Amygdala (tissue), 56 donors: ENCODE data around the gene COL8A2.

Source experiments
- DNase-seq, 56 donors: peaks; one replicate each; lab custom pipeline; 2025; lab: John Stamatoyannopoulos, UW

COL8A2 gene

GRCh38 chr1:36157973-36158826, 33.2 kb upstream of the COL8A2 start:
- peak in 6 of 56 donors; percentile 20 to 41 (median 24) for DNase-seq

DNA sequence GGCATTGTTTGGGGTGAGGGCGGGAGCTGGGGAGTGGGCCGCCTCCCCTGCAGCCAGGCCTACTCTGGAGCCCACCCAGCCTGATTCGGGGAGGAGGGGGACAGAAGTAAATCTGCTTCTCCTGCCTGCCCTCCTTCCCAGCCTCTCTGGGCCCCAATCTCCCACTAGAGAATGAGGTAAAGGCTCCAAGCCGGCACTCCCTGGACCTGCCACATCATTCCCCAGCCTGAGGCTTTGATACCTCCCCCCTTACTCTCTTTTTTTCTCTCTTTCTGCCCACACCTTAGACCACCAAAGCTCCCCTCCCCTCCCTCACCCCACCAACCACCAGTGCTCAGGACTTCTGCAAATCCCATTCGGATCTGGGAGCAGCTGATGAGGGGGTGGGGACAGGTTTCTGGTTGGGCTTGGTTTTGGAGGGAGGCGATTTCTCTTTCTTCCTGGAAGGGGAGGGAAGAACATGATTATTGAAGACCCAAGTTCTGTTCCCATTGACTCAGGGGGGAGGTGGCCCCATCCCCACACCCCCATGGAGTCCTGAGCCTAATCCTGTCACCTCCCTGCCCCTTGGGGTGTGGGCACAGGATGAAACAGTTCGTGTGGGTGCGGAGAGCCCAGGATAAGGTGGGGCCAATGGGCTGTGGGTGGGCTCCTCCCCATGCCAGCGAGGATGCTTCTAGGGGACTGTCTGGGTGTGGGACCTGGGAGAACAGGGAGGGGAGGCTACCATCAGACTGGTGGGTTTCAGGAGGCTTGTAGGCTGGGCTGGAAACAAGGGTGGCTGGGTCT, 32.3 kb upstream of the COL8A2 start:
- peak in 21 of 56 donors; percentile 32 to 83 (median 56) for DNase-seq

DNA sequence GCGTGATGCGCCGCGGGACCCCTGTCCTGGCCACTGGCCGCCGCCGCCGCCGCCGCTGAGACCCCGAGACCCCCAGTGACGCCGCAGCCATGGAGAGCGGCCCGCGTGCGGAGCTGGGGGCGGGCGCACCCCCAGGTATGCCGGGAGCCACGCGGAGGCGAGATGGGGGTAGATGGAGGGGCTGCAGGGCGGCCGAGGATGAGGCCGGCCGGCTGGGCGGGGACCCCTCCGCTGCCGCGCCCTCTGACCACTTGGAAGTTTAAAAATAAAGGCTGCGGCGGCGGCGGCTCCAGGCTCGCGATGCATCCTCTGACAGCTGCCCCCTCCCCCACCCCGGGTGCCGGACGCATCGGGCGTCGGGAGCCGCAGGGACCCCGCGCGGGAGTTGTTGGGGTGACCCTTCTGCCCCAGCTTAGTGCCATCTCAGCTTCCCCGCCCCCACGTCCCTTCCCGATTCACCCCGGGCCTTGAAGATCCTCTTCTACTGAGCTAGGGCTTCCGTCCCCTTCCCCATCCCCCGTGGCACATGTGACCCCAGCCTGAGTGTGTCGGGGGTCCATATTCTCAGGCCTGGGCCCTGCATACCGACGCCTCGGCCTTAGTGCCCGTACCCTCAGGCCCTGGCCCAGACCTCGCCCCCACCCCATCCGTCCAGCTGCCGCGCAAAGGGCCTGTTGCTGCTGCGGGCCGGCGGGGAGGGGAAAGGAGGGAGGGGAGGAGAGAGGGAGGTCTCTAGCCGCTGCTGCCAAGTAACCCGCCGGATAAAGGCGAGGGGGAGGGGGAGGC, 31.5 kb upstream of the COL8A2 start:
- DNase-seq: peak in 52 of 56 donors; percentile 43 to 89 (median 76)

DNA sequence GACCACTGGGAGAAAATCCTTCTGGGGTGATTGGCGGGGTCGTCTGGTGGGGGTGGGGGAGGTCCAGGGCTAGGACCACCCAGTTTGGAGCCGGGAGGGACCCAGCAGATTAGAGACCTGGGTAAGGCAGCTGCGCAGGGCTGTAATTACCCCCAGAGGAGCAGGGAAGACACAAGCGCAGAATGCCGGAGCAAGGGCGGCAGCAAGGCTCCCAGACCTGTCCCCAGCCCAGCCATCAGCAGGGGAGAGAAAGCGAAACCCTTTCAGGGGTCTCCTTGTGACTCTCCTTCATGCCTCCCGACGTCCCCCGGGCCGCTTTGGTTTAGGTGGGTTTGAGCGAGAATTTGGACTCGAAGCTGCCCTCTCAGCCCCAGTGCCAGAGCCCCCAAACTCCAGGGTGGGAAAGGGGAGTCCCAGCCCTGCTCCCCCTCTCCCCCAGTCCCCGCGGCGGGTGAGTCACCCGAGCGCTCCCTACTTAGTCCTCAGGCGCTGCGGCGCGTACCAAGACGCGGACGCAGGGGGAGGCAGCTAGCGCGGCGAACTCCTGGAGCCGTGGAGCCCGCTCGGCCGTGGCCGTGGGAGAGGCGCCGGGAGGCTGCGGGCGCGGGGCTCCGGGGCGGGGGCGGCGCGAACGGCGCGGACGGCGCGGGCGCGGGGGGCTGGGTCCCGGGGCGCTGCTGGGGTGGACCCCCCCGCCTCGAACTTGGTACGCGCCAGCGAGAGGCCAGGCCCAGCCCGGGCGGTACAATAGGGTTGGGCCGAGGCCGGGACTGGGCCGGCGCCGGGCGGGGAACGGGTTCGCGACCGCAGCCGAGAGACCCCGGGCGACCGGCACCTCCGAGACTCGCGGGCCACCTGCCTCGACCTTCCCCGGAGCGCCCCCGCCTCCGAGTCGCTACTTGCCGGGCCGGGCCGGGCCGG, 30.6 kb upstream of the COL8A2 start, which contains the start of gene MAP7D1:
Gene MAP7D1, plus strand, starts transcription at position 753 of the 921 bp plus-strand sequence. CDS start 258 bp downstream, outside the sequence.
- peak in 54 of 56 donors; percentile 58 to 99 (median 86) for DNase-seq

DNA sequence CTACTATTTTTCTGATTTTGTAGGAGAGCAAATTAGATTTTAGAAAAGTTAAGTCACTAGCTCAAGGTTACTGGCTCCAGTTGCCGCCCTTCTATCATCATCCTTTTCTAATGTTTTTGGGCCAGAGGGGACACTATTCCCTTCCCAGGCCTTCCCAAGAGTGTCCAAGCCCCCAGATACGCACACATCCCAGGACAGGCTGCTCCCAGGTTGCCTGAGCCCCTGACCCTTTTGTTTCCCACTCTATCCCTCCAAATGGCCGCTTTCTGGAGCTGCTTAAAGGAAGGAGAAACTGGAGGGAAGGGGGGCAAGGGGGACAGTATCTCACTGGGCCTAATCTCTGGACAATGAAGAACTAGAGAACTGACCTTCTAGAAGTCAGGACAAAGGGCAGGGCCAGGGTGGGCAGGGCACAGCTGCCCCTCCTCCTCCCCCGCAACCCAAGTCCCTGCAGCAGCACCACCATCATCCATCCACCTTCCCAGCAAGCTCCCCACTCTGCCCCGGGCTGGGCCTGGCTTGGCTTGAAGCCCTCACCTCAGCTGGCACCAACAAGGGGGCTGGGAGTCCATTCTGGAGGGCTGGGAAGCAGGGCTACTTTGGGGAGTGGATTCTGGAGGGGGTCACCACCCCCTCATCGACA, 29.9 kb upstream of the COL8A2 start:
- peak in 4 of 56 donors; percentile 22 to 54 (median 32) for DNase-seq

DNA sequence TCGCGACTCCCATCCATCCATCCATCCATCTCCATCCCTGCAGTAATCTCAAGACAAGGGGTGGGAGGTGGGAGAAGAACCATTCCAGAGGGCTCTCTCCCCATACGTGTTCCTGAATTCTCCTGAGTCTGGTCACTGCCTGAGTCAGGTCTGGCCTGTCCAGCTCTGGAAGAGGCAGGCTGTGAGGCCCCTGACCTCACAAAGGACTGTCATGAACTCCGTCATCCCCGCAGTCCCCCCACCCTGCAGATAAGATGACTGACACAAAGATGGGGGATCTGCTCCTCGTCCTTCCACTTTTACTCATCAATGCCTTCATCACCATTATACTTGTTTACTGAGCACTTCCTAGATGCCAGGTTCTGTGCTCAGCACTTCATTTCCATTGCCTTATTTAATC, 29.3 kb upstream of the COL8A2 start:
- no peak for DNase-seq

DNA sequence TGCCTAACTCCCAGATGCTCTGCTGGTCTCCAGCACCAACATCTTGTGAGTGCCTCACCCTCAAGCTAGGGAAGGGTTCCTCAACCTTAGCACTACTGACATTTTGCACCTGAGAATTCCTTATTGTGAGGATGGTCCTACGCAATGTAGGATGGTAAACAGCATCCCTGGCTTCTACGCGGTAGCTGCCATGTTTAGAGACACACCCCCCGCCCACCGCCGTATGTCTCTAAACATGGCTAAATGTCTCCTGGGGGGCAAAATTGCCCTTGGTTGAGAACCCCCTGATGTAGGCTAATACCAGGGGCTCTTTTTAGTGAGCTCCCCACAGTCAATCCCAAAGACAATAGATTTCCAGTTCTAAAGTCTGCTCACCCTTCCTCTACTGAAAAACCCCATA, 28.5 kb upstream of the COL8A2 start:
- DNase-seq: no peak

DNA sequence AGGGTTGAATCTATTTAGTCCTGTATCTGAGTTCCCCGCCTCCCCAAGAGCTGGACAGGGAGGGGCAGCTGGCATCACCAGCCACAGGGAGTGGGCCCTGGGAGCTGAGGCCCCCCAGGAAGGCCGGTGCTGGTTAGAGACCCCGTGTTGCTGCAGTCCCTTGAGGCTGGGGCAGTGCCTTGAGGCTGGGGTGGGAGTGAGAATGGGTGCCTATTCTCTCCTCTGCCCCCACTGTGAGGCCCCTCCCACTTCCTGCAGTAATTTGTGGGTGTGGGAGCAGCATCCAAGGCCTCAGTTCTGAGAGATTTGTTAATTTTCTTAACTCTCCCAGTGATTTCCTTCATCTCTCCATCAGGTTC, 26.8 kb upstream of the COL8A2 start:
- no peak for DNase-seq

DNA sequence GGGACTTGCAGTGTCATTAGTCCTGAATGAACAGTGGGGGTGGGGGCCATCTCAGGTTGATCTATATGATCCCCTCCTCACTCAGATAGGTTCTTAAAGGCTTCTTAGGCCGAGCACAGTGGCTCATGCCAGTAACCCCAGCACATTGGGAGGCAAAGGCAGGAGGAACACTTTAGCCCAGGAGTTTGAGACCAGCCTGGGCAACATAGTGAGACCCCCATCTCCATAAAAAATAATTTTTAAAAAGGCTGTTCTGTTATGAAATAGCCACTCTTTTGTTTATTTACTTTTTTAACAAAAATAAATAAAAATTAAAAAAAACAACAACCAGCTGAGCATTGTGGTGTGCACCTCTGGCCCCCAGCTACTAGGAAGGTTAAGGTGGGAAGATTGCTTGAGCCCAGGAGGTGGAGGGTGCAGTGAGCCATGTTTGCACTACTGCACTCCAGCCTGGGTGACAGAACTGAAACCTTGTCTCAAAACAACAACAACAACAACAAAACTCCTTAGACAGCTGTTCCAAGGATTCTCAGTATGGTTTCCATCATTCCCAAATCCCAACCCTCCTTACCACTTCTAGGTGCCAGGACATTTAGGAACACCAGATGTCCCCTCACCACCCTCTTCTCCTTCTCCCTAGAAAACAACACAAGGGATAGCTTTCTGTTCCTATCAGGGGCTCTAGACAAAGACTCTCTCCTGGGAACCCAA, 26.3 kb upstream of the COL8A2 start:
- no peak for DNase-seq

GRCh38 chr1:36150296-36151133, 25.5 kb upstream of the COL8A2 start:
- peak in 46 of 56 donors; percentile 25 to 84 (median 62) for DNase-seq

DNA sequence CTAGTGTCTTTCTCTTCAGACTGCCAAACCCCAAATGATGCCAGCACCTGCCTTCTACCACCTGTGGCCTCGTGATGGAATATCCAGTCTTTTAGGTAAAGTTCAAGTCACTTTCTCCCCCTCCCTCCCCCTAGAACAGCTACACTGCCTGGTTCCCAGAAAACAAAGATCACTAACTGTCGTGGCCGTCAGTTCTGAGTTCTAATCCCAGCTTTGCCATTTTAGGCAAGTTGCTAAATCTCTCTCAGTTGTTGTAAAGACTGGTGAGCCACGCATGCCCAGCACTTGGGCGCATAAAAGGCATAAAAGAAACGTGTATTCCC, 24.9 kb upstream of the COL8A2 start:
- DNase-seq: no peak

GRCh38 chr1:36149237-36149972, 24.4 kb upstream of the COL8A2 start, which contains the start of gene TRAPPC3:
Gene TRAPPC3, minus strand, starts transcription at chr1:36149486. Its CDS starts 108 bp downstream, at chr1:36149378.
- DNase-seq: peak; percentile 87 to 100 (median 100)

GRCh38 chr1:36148821-36149236, 23.8 kb upstream of the COL8A2 start:
- no peak for DNase-seq

DNA sequence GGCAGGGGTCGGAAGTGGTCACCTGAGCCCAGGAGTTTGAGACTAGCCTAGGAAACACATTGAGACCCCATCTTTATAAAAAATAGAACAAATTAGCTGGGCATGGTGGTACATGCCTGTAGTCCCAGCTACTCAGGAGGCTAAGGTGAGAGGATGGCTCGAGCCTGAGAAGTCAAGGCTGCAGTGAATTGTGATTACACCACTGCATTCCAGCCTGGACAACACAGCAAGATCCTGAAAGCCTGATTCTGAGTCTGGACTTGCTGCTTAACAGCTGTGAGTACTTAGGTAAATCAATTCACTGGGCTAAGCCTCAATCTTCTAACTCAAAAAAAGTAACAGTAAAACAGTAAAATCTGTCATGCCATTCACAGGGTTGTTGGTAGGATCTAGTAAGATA, 19.4 kb upstream of the COL8A2 start:
- no peak for DNase-seq

DNA sequence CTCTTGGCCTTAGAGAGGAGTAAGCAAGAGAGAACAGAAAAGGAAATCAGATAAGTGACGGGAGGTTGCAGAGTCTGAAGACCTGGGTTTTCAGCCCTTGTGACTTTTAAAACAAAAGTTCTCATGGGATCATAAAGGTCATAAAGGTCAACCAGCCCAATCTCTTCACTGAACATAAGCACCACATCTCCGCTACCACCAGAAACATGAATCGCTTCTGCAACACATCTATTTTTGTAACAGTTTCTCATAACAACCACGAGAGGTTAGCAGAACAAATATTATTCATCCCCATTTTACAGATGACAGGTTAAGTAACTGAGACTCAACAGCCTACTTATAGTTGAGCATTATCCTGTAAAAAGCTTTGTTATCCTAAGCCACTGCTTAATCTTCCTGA, 18.4 kb upstream of the COL8A2 start:
- no peak for DNase-seq

- peak in 1 of 56 donors; percentile 13 for DNase-seq
Observed at GRCh38 chr1:36142121-36142520, 17.1 kb upstream of the COL8A2 start.

- DNase-seq: no peak
Observed at GRCh38 chr1:36139521-36139920, 14.5 kb upstream of the COL8A2 start.
